IPS-18a (cell line): ENCODE data around the gene ZNF764.
"Not testable (repeated sequence)": the region's sequence is repeated elsewhere in the genome, so short reads cannot be mapped to it uniquely, and the experiment has no call there.

Experiments
- H3K27ac ChIP-seq: one replicate; pipeline ENCODE4 v1.5.1; 2013; ENCODE audit warnings: low read length
- H3K27me3 ChIP-seq: one replicate; pipeline ENCODE4 v1.6.1; 2013; ENCODE audit warnings: mild to moderate bottlenecking, low read length; ENCODE audit not compliant: control insufficient read depth, insufficient read depth
- H3K36me3 ChIP-seq: one replicate; pipeline ENCODE4 v1.6.1; 2013; ENCODE audit warnings: low read depth, low read length; ENCODE audit not compliant: control insufficient read depth
- H3K4me1 ChIP-seq: one replicate; pipeline ENCODE4 v1.6.1; 2013; ENCODE audit warnings: low read depth, low read length; ENCODE audit not compliant: control insufficient read depth
- H3K4me3 ChIP-seq: one replicate; pipeline ENCODE4 v1.5.1; 2013; ENCODE audit warnings: low read length
- H3K9ac ChIP-seq: one replicate; pipeline ENCODE4 v1.6.1; 2013; ENCODE audit warnings: mild to moderate bottlenecking, low read length, moderate library complexity
- H3K9me3 ChIP-seq: one replicate; pipeline ENCODE4 v1.6.1; 2013; ENCODE audit warnings: low read depth, low read length; ENCODE audit not compliant: control insufficient read depth

The ZNF764 gene

DNA sequence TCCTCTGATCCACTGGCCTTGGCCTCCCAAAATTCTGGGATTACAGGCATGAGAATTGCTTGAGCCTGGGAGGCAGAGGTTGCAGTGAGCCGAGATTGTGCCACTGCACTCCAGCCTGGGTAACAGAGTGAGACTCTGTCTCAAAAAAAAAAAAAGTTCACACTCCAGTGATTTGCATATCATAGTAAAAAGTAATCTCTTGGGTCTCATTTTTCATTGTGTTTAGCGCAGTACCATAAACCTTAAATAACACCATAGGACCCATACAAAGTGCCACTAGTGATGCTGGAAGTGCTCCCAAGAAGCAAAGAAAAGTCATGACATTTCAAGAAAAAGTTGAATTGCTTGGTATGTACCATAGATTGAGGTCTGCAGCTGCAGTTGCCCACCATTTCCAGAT, 31.4 kb upstream of the ZNF764 start:
- not testable (repeated sequence) for H3K36me3 ChIP-seq, H3K9me3 ChIP-seq, H3K9ac ChIP-seq, H3K27me3 ChIP-seq, H3K4me1 ChIP-seq, H3K27ac ChIP-seq, H3K4me3 ChIP-seq

DNA sequence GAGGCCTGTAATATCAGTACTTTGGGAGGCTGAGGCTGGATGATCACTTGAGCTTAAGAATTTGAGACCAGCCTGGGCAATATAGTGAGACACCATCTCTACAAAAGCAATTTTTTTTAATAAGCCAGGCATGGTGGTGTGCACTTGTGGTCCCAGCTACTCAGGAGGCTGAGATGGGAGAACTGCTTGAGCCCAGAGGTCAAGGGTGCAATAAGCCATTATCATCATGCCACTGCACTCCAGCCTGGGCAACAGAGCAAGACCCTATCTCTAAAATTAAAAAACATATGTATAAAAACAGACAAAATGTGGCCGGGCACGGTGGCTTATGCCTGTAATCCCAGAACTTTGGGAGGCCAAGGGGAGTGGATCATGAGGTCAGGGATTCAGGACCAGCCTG, 30.5 kb upstream of the ZNF764 start:
- Histone ChIP-seq H3K9ac (no peak overlapping the region), H3K4me1 (no peaks in the 10 kb centered on the region), H3K27ac (no peak overlapping the region), H3K36me3 (peaks cover 5% of the 10 kb centered on the region), H3K4me3 (no peak overlapping the region), H3K27me3 (no peaks in the 10 kb centered on the region), H3K9me3 (no peaks in the 10 kb centered on the region)

DNA sequence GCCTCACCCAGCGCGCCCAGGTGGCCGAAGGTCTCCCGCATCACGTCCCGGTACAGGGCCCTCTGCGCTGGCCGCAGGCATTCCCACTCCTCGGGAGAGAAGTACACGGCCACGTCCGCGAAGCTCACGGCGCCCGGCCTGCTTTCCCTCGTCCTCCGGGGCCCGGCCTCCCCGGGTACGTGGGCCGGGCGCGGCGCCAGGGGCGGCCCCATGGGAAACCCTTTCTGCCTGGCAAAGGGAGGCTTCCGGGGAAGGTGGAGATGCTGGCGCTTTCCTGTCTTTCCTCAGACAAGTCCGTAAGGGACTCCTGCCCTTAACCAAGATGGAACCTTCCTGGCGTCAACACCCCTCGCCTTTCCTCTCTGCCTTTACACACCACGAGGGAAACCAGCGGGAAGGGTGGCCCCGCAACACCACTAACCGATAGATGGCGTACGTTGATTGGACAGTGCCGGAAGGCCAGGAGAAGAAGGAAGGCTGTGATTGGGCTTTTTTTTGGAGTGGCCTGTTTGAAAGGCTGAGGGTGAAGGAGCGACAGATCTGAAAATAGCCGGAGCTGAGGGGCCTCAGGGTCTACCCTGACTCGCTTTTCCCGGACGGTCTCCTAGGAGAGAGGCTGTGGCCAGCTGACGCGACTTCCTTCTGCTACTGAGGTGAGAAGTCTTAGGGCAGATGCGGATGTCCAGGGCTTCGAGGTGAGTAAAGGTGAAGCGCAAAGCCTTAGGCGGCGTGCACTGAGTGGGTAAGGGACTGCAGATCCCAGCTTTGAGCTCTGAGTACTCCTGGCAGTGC, 27.4 kb upstream of the ZNF764 start, which contains the start of gene ZNF785:
TSS of gene ZNF785 (minus strand) at position 298 of the 792 bp plus-strand sequence. CDS start at position 212, 86 bp downstream.
- Histone ChIP-seq H3K27me3 (no peaks in the 10 kb centered on the region), H3K27ac (peak within 1 kb of the TSS; percentile 48), H3K9ac (peak within 1 kb of the TSS; percentile 90), H3K36me3 (peaks cover 22% of the 10 kb centered on the region), H3K4me3 (peak within 1 kb of the TSS; percentile 92), H3K4me1 (no peaks in the 10 kb centered on the region), H3K9me3 (no peaks in the 10 kb centered on the region)

DNA sequence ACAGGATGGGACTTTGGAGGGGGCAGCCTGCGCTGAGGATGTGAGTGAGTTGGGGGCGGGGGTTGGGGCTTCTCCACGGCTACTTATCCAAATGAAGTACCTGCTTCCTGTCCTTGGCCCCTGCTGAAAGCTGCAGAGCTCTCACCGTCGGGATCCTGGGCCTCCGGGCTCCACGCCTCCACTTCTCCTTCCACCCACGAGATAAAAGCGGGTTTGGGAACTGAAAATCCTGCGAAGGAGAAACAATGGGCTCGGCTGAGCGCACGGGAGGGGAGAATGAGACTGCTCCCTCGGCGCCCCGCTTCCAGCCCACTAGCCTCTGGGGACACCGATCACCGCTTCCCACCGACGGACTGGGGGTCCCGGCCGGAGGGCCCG, 26.8 kb upstream of the ZNF764 start:
- Histone ChIP-seq H3K36me3 (peaks cover 22% of the 10 kb centered on the region), H3K4me1 (no peaks in the 10 kb centered on the region), H3K27ac (peak overlapping the region; percentile 47), H3K4me3 (peak overlapping the region; percentile 92), H3K27me3 (no peaks in the 10 kb centered on the region), H3K9ac (peak overlapping the region; percentile 90), H3K9me3 (no peaks in the 10 kb centered on the region)

DNA sequence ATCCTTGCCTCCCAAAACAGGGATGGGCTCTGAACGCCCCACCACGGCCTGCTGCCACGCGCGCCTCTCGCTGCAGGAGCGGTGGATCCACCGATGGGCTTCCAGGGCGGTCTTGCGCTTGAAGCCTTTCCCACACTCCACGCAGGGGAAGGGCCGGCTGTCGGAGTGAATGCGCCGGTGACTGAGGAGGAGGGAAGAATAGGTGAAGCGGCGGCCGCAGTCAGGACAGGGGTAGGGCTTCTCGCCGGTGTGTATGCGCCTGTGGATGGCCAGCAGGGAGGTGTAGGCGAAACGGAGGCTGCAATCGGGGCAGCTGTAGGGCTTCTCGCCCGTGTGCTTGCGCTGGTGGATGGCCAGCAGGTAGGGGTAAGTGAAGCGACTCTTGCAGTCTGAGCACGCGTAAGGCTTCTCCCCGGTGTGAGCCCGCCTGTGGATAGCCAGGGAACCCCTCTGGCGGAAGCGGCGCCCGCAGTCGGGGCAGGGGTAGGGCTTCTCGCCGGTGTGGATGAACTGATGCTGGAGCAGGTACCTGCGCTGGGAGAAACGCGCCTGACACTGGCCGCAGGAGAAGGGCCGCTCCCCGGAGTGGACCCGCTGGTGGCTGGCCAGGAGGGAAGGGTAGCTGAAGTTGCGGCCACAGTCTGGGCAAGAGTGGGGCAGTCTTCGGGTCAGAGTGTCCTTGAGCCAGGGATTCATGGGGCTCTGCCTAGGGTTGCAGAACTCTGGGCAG, 24.6 kb upstream of the ZNF764 start:
- no peaks in the 10 kb centered on the region for H3K4me1 ChIP-seq
- no peak overlapping the region for H3K9ac ChIP-seq
- H3K27me3 ChIP-seq = no peaks in the 10 kb centered on the region
- H3K9me3 ChIP-seq = no peaks in the 10 kb centered on the region
- H3K27ac ChIP-seq = no peak overlapping the region
- no peak overlapping the region for H3K4me3 ChIP-seq
- H3K36me3 ChIP-seq = peaks cover 30% of the 10 kb centered on the region

DNA sequence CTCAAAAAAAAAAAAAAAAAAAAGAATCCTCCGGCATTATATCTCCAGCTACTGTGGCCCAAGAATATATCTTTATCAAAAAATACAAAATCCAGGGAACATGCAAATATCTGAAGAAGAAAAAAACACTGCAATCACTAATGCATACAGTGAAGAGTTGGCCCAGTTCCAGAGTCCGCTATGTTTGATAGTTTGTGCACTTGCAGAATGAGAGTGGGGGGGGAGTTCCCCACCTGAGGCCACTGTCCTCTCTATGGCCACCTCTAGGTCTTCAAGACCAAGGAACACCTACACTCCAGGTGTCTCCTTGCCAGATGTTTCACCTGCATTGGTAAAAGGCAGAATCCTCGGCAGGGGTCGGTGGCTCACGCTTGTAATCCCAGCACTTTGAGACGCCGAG, 23.3 kb upstream of the ZNF764 start:
- peaks cover 30% of the 10 kb centered on the region for H3K36me3 ChIP-seq
- no peak overlapping the region for H3K4me3 ChIP-seq
- H3K9me3 ChIP-seq = no peaks in the 10 kb centered on the region
- no peak overlapping the region for H3K27ac ChIP-seq
- no peak overlapping the region for H3K9ac ChIP-seq
- no peaks in the 10 kb centered on the region for H3K27me3 ChIP-seq
- no peaks in the 10 kb centered on the region for H3K4me1 ChIP-seq

DNA sequence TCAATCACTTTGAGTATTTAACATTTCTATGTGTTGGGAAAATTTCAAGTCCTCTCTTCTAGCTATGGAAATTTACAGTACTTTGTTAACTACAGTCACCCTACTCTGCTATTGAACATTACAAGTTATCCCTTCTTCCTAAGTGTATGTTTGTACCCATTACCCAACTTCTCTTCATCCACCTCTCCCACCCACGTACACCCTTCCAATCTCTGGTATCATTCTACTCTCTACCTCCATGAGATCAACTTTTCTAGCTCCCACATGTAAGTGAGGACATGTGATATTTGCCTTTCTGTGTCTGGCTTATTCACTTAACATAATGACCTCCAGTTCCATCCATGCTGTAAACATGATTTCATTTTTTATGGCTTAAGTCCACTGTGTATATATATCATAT, 16.5 kb upstream of the ZNF764 start:
- H3K36me3 ChIP-seq = peaks cover 12% of the 10 kb centered on the region
- H3K4me3 ChIP-seq = no peak overlapping the region
- no peaks in the 10 kb centered on the region for H3K4me1 ChIP-seq
- no peaks in the 10 kb centered on the region for H3K9me3 ChIP-seq
- H3K27me3 ChIP-seq = no peaks in the 10 kb centered on the region
- H3K27ac ChIP-seq = no peak overlapping the region
- no peak overlapping the region for H3K9ac ChIP-seq

DNA sequence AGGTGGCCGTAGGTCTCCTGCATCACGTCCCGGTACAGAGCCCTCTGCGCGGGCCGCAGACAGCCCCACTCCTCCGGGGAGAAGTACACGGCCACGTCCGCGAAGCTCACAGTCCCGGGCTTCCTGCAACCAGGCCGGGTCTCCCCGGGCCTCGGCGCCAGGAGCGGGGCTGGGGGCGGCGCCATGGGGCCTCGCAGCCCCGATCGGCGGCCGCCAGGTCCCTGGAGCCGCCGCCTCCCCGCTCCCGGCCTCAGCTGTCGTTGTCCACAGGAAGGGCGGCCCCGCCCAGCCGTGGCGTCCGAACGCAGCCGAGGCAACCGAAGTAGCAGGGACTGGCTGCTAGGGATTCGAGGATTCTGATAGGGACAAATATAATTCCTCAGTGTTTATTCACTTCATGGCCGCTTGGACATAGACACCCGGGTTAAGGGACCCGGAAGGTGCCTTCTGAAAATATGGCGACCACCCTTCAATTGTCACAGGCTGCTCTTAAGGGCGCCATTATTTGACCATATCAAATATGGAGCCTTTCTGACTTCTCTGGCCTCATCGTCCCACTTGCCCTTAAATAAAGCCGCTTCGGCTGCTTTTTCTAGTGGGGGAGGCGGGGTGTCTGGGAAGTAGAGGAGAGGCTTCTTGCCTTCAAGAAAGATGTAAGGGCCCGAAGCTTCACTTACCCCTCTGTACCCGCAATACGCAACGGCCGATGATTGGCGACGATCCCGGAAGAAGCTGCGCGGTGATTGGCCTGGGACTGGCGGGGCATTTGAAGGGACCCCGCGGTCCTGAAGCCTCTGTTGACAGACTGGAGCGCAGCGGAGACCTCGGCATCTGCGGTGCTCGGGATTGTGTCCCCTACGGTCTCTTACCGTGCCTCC, 13.5 kb upstream of the ZNF764 start, which contains the start of gene ZNF688:
TSS of gene ZNF688 (minus strand) at position 270 of the 878 bp plus-strand sequence. CDS start at position 185, 85 bp downstream.
- no peaks in the 10 kb centered on the region for H3K9me3 ChIP-seq
- H3K4me3 ChIP-seq = peak within 1 kb of the TSS; percentile 86
- H3K27ac ChIP-seq = peak within 1 kb of the TSS; percentile 56
- H3K9ac ChIP-seq = peak within 1 kb of the TSS; percentile 77
- H3K4me1 ChIP-seq = no peaks in the 10 kb centered on the region
- no peaks in the 10 kb centered on the region for H3K27me3 ChIP-seq
- H3K36me3 ChIP-seq = no peaks in the 10 kb centered on the region

DNA sequence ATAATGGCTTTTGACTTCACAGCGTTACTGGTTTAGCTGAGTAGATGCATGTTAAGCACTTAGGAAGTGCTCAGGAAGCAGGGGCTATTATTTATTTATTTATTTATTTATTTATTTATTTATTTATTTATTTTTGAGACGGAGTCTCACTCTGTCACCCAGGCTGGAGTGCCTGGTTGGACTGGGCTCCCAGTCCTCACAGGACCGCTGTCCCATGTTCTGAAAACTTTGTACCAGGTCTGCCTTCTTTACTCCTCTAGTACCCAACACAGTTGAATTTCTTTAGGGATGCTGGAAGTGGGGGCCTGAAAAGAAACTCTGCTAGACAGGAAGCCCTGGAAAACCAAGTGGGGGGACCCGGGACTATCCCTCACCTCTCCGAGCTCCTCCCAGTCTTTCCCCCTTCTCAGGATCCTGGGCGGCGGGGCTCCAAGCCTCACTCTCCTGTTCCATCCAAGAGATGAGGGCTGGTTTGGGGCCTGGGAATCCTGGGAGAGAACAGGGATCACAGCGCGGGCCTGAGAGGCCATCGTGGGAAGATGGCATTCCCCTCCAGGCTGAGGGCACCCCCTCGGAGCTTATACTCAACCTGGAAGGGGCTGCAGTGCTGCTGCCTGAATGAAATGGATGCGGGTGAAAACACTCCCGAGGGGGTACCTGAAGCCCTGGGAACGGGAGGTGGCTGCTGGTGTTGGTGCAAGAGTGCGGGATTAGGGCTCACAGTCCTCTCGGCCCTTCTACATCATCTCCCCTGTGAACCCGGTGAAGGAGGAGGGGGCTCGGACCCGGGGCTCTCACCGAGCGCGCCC, 12.7 kb upstream of the ZNF764 start:
- no peaks in the 10 kb centered on the region for H3K9me3 ChIP-seq
- H3K27me3 ChIP-seq = no peaks in the 10 kb centered on the region
- H3K4me1 ChIP-seq = no peaks in the 10 kb centered on the region
- H3K36me3 ChIP-seq = no peaks in the 10 kb centered on the region
- H3K4me3 ChIP-seq = peak overlapping the region; percentile 86
- peak overlapping the region; percentile 77 for H3K9ac ChIP-seq
- H3K27ac ChIP-seq = peak overlapping the region; percentile 56

DNA sequence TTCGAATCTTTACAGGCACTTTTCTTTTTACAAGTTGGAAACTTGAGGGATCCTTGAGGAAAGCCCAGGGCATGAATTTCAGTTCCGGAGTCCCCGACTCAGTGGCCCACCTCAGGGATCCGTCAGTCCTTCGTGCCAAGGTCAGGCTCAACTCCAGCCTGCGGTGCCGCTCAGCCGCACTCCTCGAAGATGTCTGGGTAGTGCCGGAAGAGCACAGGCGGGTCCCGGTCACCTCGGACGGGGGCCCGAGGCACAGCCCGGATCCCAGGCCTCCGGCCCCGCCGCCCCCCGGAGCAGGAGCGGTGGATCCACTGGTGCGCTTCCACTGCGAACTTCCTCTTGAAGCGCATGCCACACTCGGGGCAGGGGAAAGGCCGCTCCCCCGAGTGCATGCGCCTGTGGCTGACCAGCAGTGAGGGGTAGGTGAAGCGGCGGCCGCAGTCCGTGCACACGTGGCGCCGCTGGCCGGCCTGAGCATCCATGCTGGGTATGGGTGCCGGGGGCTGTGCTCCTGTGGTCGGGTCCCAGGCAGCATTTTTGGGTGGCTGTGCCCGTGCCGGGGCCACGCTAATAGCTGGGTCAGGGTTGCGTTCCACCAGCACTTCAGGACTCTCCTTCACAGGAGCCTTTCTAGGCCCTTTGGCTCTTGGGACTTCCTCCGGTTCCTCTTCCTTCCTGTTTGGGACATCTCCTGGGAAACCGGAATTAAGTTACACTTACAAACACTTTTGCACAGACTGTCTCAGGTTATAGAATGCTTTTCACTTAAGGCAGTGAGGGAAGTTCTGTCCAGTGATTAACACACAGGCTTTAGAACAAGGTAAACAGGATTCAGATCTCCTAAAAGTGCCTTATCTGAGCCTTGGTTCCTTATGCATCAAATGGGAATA, 11.8 kb upstream of the ZNF764 start:
- H3K27me3 ChIP-seq = no peaks in the 10 kb centered on the region
- H3K4me1 ChIP-seq = no peaks in the 10 kb centered on the region
- H3K4me3 ChIP-seq = no peak overlapping the region
- H3K9me3 ChIP-seq = no peaks in the 10 kb centered on the region
- no peak overlapping the region for H3K27ac ChIP-seq
- H3K36me3 ChIP-seq = no peaks in the 10 kb centered on the region
- no peak overlapping the region for H3K9ac ChIP-seq
